Activated T-cell treated with anti-CD3 and anti-CD28 coated beads for 48 hours (primary cell): ENCODE data around the gene ST8SIA5.

Experiments
- DNase-seq: peaks from one replicate; pipeline ENCODE4 v3.0.0-alpha.2; 2020; ENCODE audit warnings: low read depth

Gene ST8SIA5

DNA sequence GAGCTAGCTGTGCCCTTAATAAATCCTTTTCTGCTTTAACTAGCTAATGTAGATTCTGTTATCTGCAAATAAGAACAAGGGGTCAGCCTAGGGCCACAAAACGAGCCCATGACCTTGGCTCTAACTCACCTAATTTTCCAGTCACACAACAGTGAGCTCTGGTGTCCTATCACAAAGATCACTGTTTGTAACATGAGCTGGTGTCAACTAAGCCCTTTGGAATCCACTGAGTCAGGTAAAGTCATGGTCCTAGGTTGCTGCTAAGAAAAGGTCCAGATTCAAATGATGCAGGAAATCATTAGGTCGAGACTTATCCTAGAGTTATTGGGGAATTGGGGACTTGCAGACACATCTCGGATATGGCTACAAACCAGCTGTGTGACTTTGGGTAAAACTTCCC is 49.9 kb downstream of the ST8SIA5 start:
- DNase-seq: no peak

DNA sequence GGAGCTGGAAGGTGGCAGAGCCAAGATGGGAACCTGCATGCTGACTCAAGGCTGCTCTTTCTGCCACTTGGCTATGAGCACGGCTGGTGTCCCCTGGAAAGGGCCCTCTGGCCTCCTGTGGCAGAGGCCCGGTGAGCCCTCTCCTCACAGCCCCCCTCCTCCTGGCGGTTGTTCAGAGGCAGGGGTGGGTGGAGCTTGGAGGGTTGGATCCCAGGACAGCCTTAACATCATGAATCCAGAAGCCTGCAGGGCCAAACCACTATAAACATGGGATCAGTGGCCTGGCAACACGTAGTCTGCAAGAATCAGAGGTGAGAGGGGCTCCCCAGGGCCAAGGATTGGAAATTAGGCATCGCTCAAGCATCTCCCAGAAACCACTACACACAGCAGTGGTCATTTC is 51.3 kb downstream of the ST8SIA5 start:
- DNase-seq: no peak

DNA sequence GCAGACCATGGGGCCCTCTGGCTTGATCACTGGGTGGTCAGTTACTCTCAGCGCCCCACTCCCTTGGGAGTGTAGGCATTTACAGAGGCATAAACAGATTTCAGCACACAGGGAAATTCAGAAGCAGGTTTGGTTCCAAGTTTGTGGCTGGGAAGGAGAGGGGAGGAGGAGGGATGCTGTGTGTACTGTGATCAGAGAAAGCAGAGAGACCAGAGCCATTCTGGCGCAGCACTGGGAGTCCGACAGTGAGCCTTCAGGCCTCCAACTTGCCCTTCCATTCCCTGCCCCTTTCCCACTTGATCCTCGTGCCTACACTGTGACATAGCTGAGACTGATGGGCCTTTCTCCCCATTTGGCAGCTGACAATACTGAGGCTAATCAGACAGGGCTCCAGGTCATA is 52.0 kb downstream of the ST8SIA5 start:
- DNase-seq: no peak

DNA sequence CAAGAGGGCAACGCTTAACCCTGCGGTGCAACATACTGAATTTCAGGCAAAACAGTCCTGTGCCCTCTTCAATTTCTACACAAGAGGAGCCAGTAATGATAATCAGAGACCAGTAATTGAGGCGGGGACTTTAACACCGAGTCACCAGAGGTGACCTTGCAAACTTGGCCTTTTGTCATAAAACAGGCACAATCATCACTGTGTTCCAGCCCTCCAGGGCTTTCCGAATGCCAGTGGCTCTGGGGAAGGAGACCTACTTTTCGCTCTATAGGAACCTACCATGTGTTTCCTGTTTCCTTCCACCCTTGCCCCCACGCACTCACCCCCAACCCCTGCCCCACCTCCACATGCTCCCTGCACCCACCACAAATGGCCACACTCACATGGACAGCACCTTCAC is 52.7 kb downstream of the ST8SIA5 start:
- no peak for DNase-seq

DNA sequence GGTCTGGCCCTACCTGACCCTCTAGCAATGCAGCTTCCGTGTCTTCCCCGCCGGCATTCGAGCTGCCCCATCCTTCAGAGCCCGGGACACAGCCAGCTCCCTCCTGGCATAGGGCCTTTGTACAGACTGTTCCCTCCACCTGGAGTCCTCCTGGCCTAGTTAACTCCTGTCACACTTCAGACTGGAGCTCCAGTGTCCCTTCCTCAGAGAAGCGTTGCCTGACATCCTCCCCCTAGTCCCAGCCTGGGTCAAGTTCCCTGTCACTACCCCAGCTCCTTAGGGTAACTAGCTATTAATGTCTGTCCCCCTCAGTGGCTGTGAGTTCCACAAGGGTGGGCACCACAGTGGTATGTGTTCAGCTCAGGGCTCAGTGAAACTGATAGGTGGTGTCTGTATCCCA is 54.4 kb downstream of the ST8SIA5 start:
- no peak for DNase-seq

DNA sequence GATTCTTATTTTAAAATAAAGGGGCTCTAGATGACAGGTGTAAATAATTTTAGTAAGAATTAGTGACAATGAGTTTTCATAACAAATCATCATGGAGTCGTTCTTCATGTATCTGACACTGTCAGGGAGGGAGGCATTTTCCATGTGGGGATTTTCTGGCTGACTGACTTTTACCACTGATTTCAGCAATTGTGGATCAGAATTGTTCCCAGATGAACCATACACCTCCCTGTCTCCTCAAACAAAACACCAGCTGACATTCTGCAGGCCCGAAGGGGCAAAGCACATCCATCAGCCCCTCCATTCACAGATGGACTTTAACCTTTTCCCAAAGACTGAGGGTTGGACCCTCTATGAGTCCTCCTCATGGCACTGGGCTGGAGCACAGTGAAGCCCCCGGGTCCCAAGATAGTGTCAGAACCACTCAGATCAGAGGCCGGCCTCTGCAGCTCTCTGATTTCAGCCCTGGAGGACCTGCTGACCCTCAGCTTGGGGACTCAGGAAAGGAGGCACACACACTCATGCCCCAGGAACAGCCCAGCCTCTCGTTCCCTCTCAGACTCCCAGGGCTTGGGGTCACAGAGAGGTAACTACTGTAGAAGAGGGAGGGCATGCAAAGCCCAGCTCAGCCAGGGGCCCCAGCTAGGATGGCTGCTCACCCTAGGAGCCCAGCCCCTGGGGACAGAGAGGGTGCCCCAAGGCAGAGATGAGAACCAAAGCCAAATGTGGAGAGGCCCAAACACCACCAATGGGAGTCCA is 56.6 kb downstream of the ST8SIA5 start:
- no peak for DNase-seq

DNA sequence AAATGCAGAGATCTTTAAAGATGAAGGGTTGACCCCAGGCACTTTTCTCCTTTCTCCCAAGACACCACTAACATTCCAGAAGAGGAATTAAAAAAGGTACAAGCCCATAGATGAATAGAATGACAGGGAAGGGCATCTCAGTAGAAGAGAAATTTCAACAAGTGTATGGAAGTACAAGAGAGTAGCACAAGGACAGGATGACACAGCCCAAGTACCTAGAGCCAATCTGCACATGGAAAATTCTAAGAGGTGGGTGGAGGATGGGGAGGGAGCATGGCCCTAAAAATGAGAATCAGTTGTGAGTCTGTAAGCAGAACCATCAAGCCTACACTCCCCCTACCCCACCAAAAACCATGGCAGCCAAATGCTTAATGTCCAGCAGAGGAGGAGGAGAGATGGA is 60.2 kb downstream of the ST8SIA5 start:
- no peak for DNase-seq

DNA sequence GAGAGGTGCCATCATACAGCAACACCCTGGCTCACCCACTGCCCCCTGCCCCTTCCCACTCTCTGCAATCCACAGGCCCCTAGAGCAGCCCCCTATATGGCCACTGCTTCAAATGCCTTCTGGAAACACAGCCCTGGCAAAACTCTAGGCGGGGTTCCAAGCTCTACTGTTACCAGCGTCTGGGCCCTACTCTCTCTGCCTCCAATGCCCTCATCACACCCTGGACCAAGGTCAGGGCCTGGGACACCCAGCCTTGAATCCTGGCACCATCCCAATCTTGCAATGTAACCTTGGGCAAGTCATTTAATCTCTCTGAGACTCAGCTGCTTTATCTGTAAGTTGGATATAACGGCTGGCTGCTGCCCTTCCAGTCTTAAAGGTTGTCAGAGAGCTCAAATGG is 60.6 kb downstream of the ST8SIA5 start:
- no peak for DNase-seq

DNA sequence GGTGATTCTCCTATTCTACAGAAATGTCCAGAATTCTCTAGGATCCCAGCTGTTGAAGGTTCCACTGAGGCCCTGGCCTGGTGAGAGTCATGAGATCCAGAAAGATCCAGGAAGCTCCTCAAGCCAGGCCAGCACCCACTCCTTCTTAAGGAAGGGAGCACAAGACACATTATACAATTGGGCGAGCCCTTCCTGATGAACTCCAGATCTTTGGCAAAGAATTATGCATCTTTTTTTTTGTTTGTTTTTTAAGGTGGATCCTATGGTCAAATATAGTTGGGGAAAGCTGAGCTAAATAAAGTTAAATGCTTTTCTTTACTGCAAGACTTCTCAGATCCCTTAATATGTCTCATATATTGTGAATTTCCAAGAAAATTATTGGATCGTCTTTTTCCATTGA is 62.9 kb downstream of the ST8SIA5 start:
- DNase-seq: no peak

DNA sequence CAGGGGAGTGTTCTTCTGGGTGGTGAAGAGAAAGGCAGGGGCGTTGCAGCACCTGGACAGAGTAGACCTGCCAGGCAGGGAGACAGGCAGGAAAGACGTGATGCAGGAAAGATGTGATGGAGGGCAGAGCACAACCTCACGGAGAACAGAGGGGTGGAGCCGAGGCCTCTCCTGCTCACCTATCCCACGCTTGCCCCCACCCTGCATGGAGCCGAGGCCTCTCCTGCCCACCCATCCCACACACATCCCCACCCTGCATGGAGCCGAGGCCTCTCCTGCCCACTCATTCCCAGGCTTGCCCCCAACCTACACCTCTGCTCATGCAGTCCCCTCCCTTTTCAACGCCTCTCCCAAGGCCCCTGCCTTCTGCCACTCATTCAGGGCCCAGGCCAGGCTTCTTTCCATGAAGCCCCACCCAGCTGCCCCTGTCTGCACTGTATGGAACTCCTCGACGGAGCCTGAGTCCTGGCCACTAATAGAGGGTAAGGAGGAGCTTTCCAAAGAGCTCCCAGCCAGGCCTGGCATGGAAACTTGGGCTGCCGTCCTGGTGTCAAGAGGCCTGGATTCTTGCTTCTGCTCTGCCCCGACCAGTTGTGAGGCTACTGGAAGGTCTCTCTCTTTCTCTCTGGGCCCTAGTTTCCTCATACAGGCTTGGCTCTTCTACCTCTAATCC is 67.9 kb downstream of the ST8SIA5 start:
- DNase-seq: no peak

DNA sequence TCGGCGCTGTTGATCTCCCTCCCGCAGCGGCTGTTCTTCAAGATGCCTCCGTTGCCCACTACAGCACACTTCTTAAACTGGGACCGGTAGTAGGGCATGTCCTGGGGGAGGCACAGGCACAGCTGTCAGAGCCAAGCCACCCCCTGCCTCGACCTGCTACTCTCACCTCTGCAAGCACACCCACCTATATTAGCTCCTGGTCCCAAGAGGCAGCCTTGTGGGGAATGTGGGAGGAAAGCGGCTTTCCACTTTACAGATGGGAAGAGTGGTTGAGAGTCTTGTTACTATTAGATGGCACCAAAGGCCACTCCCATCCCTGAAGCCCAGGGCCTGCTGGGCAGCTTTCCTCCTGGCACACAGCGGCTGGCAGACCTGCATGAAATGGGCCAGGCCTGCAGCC is 70.7 kb downstream of the ST8SIA5 start:
- DNase-seq: no peak

DNA sequence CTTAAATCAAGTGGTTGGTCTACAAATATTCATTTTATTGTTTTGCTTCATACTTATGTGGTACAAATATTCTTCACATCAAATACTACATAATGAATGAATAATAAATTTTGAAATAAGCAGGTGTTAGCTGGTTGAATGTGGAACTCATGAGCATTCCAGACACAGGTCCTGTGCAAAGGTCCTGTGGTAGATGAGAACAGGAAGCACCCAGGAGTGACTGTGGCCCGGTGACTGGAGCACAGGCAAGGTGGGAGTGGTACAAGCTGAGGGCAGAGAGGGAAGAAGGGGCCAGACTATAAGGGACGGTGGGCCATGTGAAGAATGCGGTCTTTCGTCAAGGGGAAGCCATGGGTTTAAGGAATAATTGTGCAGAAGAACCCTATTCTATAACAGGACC is 73.6 kb downstream of the ST8SIA5 start:
- no peak for DNase-seq

DNA sequence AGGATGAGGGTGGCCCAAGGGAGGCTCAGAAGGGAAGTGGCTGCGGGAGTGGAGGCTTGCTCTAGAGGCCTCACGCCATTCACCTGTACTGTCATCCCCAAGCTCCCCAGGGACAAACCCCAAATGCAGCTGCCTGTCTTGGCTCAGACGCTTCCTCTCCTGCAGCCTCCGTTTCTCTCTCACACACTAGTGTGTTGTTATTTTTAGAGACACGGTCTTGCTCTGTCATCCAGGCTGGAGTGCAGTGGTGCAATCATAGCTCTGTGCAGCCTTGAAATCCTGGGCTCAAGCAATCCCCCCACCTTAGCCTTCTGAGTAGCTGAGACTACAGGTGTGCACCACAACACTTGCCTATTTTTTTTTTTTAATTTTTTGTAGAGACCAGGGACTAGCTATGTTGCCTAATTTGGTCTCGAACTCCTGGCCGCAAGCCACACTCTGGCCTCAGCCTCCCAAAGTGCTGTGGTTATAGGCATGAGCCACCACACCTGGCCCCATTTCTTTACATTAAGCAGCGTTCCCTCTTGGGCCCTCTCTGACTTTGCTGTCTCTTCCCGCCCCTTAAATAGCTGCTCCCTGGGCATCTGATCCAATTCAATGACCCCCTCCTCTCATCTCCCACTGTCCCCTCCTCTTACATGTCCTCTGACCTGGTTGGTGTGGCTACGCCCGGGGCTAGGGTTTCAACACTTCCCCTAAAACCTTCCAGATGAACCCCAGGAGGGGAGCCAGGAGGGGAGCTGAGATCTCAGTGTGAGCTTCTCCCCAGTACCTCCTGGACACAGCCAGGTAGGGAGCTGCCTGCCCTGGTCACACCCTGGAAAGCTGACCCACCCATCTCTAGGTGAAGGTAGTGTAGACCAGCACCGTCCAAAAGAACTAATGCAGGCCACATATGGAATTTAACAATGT is 75.8 kb downstream of the ST8SIA5 start:
- no peak for DNase-seq

DNA sequence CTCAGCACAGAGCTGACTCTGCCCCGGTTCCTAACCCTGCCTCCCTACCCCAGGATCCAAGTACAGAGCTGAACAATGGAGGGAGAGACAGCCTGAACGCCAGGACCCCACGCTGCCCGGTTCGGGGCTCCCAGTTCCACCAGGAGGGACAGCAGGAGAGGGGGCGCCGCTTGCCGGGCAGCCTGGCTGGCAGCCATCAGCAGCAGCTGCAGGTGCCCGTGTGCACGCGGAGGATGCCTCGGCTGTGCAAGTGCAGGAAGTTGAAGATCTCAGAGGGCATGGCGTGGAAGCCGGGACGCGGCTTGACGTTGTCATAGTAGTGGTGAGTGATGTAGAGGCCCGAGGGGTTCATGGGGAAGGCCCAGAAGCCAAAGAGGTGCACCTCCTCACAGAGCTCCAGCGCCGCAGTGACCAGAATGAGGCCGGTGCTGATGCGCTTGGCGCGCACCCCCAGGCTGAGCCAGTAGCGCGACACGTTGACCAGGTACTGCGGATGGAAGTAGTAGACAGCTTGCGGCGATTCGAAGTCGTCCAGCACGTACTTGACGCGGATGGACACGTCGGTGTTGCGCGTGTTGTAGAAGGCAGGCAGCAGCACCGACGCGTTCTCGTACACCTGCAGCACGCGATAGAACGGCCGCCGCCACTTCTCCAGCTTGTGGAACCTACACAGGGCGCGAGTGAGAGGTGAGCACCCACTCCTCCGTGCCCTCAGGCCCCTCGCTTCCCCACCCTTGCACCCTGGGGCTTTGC is 76.8 kb downstream of the ST8SIA5 start:
- DNase-seq: no peak

DNA sequence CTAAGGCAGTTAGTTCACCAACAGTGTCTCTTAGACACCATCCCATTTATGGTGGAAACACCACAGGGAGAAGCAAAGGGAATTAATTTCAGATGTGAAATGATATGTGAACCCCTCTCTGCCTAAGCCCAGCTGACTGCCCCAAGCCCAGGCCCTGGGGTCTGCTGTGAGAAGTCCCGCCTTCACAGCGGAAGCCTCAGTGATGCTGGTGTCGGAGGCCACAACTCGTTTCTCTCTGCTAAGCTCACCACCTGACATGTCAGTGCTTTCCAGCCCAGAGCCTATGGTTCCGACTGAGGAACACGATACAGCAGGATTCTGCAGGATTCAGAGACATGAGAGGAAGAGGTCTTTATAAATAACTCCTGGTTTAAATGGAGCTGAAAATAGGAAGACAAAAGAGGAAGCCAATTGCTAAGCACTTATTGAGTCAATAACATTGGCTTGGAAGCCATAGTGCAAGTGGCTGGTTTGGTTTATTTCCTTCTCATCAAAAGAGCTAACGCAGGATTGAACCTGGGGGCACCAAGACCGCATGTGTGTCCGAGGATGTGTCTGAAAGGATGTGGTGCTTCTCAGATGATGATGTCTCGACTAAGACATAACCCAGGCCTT is 78.0 kb downstream of the ST8SIA5 start:
- no peak for DNase-seq

DNA sequence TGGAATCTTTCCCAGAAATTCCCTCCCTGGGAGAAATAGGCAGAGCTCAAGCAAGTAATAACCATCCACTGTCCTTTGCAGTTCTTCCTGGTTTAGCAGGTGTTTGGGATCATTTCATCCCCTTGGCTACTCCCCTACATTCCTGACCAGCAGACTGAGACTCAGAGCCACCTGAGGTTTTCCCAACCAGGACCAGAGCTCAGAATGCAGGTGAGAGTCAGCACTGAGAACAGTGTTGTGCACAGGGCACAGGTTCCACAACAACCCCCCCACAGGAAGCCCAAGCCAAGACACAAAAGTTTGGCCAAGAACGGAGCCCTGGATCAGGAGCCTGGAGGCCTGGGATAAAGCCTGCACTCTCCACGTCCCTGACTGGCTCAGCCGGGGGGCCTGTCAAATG is 78.8 kb downstream of the ST8SIA5 start:
- DNase-seq: no peak

DNA sequence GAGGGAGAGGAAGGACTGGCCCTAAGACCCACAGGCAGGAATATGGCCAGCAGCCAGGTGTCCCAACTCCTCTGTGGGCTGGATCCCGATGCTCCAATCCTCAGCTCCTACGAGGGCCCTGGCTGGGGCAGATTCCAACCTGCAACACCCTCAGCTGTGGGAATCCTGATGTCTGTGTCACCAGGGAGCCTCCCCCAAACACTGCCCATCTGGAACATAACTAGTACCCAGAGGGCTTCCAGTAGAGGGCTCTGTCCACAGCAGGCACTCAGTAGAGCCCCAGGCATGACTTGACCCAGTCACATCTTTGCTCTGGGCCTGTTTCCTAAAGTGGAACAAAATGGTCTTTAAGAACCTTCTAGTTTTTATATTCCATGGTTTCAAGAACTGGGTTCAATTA is 79.2 kb downstream of the ST8SIA5 start:
- no peak for DNase-seq

DNA sequence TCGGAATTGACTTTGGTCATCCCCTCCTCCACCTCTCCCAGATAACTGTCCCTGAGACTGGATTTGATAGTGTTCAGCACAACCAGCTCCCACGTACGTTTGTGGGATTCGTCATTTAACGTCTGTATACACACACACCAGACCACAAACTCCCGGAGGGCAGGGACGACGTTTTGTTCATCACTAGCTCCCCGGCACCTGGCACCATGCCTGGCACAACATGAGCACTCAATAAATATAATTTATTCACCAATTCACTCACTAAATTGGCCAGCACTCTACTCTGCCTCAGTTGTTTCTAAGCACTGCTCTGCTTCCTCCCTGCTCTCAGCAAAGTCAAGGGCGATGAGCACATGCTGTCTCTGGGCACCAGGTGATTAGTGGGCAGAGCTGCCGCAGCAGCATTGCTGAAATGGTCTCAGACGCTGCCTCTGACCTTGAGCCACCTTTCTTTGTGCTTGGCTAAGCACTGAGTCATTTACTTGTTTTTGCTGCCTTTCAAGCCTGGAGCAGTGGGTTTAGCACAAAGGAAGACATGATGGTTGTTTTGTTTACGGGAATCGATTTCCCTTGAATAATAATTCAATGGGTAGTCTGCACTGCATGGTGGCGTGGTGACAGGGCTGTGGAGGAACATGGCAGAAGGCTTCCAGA is 80.5 kb downstream of the ST8SIA5 start:
- DNase-seq: no peak

DNA sequence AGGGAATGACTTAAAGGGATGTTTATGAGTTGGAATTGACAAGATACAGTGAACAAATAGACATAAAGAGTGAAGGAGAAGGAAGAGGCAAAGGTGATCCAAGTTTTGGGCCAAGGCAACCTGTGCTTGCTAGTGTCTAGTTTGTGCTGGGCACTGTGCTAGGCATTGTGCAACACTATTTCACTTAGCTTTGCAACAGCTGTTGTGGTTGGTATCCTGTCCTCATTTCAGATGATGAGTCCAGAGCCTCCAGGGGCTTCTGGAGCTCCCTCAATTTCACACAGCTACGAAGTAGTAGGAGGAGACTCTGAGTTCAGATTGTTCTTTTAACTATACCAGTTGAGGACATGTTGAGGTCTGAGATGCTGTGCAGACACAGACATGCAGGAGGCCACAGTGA is 81.7 kb downstream of the ST8SIA5 start:
- DNase-seq: no peak

DNA sequence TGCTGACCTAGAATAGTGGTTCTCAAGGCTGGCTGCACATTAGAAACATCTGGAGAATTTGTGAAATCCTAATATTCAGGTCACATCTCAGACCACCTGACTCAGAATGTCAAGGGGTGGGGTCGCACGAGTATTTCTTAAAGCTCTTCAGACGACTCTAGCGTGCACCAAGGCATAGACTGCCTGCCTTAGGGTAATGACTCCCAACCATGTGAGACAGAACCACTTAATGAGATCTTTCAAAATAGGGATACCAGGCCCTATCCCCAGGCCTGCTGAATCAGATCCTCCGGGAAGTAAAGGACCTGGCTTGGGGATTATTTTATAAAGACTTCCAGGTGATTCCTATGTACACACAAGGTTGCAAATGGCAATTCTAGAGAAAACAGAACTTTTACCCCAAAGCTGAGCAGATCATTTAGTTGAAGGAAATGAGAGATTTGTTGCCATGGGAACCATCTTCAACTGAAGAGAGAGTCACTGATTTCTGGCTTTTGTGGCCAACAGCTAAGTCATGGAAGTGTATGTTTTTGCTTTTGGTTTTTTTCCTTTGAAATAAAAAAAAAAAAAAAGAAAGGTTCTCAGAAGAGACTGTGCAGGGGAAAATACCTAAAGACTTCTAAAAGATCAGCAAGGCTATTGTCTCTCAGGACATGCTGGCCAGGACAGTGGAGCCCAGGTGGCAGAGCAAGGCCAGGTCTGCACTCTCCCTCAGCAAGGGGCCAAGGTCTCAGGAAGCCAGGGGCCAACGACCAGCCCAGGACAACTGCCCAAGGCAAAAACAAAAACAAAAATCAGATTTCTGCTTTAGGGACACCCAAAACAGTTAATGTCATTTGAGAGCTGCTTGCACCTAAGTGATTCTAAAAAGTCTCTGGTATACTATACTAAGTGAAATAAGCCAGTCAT is 84.5 kb downstream of the ST8SIA5 start:
- no peak for DNase-seq
